Motor neuron (in vitro differentiated cells): ENCODE results near the gene INPP4B. TPM values are rescaled to one million over a fixed set of nuclear protein-coding genes. Genes with fewer than 3 reads are reported as not detected.

Source experiments
- ATAC-seq, 8 experiments: fragments of 200-7000 bp; cut with Tn5 transposase; replicated peaks in 6 of 8; 2 replicates each; pipeline ENCODE4 v1.8.0; 2021; ENCODE audit warnings: mild to moderate bottlenecking in 8 of 8, moderate library complexity in 8 of 8
- H3K27ac ChIP-seq, 2 donors: fragments of 250-450 bp; sonication (Bioruptor Pico); 2 replicates each; pipeline ENCODE4 v1.9.0; 2021; ENCODE audit warnings: antibody characterized with exemption in 2 of 2, mild to moderate bottlenecking in 2 of 2, moderate library complexity in 1 of 2
- H3K4me1 ChIP-seq, 2 donors: fragments of 250-450 bp; sonication (Bioruptor Pico); replicated peaks in 1 of 2; 2 replicates each; pipeline ENCODE4 v1.6.1; 2021; ENCODE audit warnings: antibody characterized with exemption in 2 of 2, mild to moderate bottlenecking in 2 of 2, moderate library complexity in 1 of 2
- H3K4me3 ChIP-seq, 5 donors: fragments of 250-450 bp; sonication (Bioruptor Pico); 2 replicates each; pipeline ENCODE4 v1.9.0; 2021; ENCODE audit warnings: antibody characterized with exemption in 5 of 5, mild to moderate bottlenecking in 5 of 5, moderate library complexity in 4 of 5
- WGBS, 10 experiments: fragments of 450-650 bp; shearing (Covaris generic); methylation state at CpG; one replicate each; pipeline ENCODE4 v1.0.0; 2022; 5-methylcytosine and 5-hydroxymethylcytosine counted together
- in situ Hi-C, 9 experiments: fragments of 400-800 bp; cut with MboI; loops; one replicate each; pipeline ENCODE4 v1.15.0; 2021; ENCODE audit warnings: low sequenced_read_pairs in 9 of 9, low pct_unique_long_range_greater_than_20kb in 2 of 9; ENCODE audit not compliant: unreplicated experiment in 9 of 9
- total RNA-seq, 8 experiments: library from RNA; unstranded; fragments of 300-600 nt; gene quantifications; 2 replicates each; pipeline versions ENCODE4 v1.2.3 to v1.2.4, GENCODE V29; 2022

Gene INPP4B
- total RNA-seq, 8 experiments from 2014 or later = 0.54 to 62.3 (median 3.9) TPM

- in situ Hi-C loops = no loop called here
- Histone ChIP-seq H3K27ac (no peak overlapping the region), H3K4me1 (no peaks in the 10 kb centered on the region), H3K4me3 (no peak overlapping the region)
- no peak for ATAC-seq
- 75 to 100% (median 87%) methylated on average over 2 to 4 of the region's 4 CpGs for WGBS, 10 experiments
These were observed 681.2 kb downstream of the INPP4B start for GRCh38 chr4:142164767-142165500.

- Histone ChIP-seq H3K4me3 (no peak overlapping the region), H3K27ac (no peak overlapping the region), H3K4me1 (peaks cover 0 to 2% of the 10 kb centered on the region in 2 donors)
- 64 to 95% (median 77%) methylated on average over 1 to 3 of the region's 3 CpGs; no CpG with 5 or more reads in 2 of the 10 experiments for WGBS, 10 experiments
- in situ Hi-C loops = no loop called here
- no peak for ATAC-seq
These were observed 685.0 kb downstream of the INPP4B start for GRCh38 chr4:142161086-142161485.

- WGBS, 10 experiments = 60 to 100% (median 83%) methylated on average over 1 to 2 of the region's 2 CpGs; no CpG with 5 or more reads in 1 of the 10 experiments
- peaks cover 3 to 5% of the 10 kb centered on the region in 2 donors for H3K4me1 ChIP-seq
- in situ Hi-C loops = no loop called here
- no peak overlapping the region for H3K4me3 ChIP-seq
- no peak overlapping the region for H3K27ac ChIP-seq
- ATAC-seq = no peak
These were observed 685.6 kb downstream of the INPP4B start for GRCh38 chr4:142160509-142160908.

GRCh38 chr4:142158980-142159379, 687.1 kb downstream of the INPP4B start:
- no peak for ATAC-seq
- in situ Hi-C loops = no loop called here
- no peak overlapping the region for H3K4me3 ChIP-seq
- no peak overlapping the region for H3K27ac ChIP-seq
- WGBS, 10 experiments = 50 to 100% (median 91%) methylated on average over 1 to 2 of the region's 2 CpGs; no CpG with 5 or more reads in 1 of the 10 experiments
- peaks cover 7 to 9% of the 10 kb centered on the region in 2 donors for H3K4me1 ChIP-seq

- no peak for ATAC-seq
- in situ Hi-C loops = no loop called here
- no peak overlapping the region for H3K27ac ChIP-seq
- no peak overlapping the region for H3K4me3 ChIP-seq
- H3K4me1 ChIP-seq = peaks cover 7 to 9% of the 10 kb centered on the region in 2 donors
These were observed 689.8 kb downstream of the INPP4B start for GRCh38 chr4:142156256-142156655.

GRCh38 chr4:142155347-142155746, 690.8 kb downstream of the INPP4B start:
- Histone ChIP-seq H3K27ac (no peak overlapping the region), H3K4me3 (no peak overlapping the region), H3K4me1 (peaks cover 7 to 11% of the 10 kb centered on the region in 2 donors)
- in situ Hi-C loops = no loop called here
- 29 to 100% (median 90%) methylated on average over 1 to 2 of the region's 2 CpGs; no CpG with 5 or more reads in 2 of the 10 experiments for WGBS, 10 experiments
- peak in 1 of 8 experiments; percentile 27 for ATAC-seq

- Histone ChIP-seq H3K4me1 (peaks cover 6 to 11% of the 10 kb centered on the region in 2 donors), H3K4me3 (no peak overlapping the region), H3K27ac (no peak overlapping the region)
- WGBS, 10 experiments = 80 to 100% (median 90%) methylated on average over 1 to 3 of the region's 3 CpGs; no CpG with 5 or more reads in 3 of the 10 experiments
- in situ Hi-C loops = no loop called here
- peak in 1 of 8 experiments; percentile 47 for ATAC-seq
These were observed 695.6 kb downstream of the INPP4B start for GRCh38 chr4:142150483-142150882.

GRCh38 chr4:142144813-142145212, 701.3 kb downstream of the INPP4B start:
- in situ Hi-C loops = loop anchor here in 2 of 9 experiments (25.0 kb wide), 2 partner anchors 192 to 692 kb away; partner anchors contain the start of gene INPP4B (in 1 of the 2)
- no peak overlapping the region for H3K4me3 ChIP-seq
- H3K27ac ChIP-seq = no peak overlapping the region
- no peaks in the 10 kb centered on the region for H3K4me1 ChIP-seq
- whole genome bisulfite sequencing, 10 experiments = 77 to 100% (median 86%) methylated on average over 1 of the region's 1 CpG; no CpG with 5 or more reads in 5 of the 10 experiments
- no peak for ATAC-seq

- Histone ChIP-seq H3K27ac (no peak overlapping the region), H3K4me3 (no peak overlapping the region), H3K4me1 (no peaks in the 10 kb centered on the region)
- WGBS, 10 experiments = 6 to 100% (median 61%) methylated on average over 1 to 2 of the region's 2 CpGs; no CpG with 5 or more reads in 1 of the 10 experiments
- in situ Hi-C loops = loop anchor here in 2 of 9 experiments (25.0 kb wide), 2 partner anchors 195 to 695 kb away; partner anchors contain the start of gene INPP4B (in 1 of the 2)
- ATAC-seq = peak in 3 of 8 experiments; percentile 37 to 71 (median 67)
These were observed 703.6 kb downstream of the INPP4B start for GRCh38 chr4:142142366-142143054.

- in situ Hi-C loops = loop anchor here in 2 of 9 experiments (25.0 kb wide), 2 partner anchors 196 to 696 kb away; partner anchors contain the start of gene INPP4B (in 1 of the 2)
- Histone ChIP-seq H3K27ac (no peak overlapping the region), H3K4me3 (no peak overlapping the region), H3K4me1 (no peaks in the 10 kb centered on the region)
- ATAC-seq = no peak
- WGBS, 10 experiments = 42 to 94% (median 79%) methylated on average over 1 to 2 of the region's 2 CpGs; no CpG with 5 or more reads in 1 of the 10 experiments
These were observed 704.9 kb downstream of the INPP4B start for GRCh38 chr4:142141224-142141623.

GRCh38 chr4:142130666-142131065, 715.4 kb downstream of the INPP4B start:
- Histone ChIP-seq H3K27ac (no peak overlapping the region), H3K4me3 (no peak overlapping the region), H3K4me1 (no peaks in the 10 kb centered on the region)
- WGBS, 10 experiments = 22 to 100% (median 68%) methylated on average over 1 of the region's 1 CpG; no CpG with 5 or more reads in 2 of the 10 experiments
- peak in 1 of 8 experiments; percentile 84 for ATAC-seq
- in situ Hi-C loops = loop anchor here in 2 of 9 experiments (25.0 kb wide), 2 partner anchors 207 to 707 kb away; partner anchors contain the start of gene INPP4B (in 1 of the 2)

- WGBS, 10 experiments = 60 to 100% (median 80%) methylated on average over 1 of the region's 1 CpG; no CpG with 5 or more reads in 3 of the 10 experiments
- no peak overlapping the region for H3K27ac ChIP-seq
- no peak for ATAC-seq
- in situ Hi-C loops = loop anchor here in 2 of 9 experiments (25.0 kb wide), 2 partner anchors 207 to 707 kb away; partner anchors contain the start of gene INPP4B (in 1 of the 2)
- H3K4me3 ChIP-seq = no peak overlapping the region
- H3K4me1 ChIP-seq = no peaks in the 10 kb centered on the region
These were observed 716.2 kb downstream of the INPP4B start for GRCh38 chr4:142129931-142130330.

GRCh38 chr4:142129473-142129872, 716.6 kb downstream of the INPP4B start:
- in situ Hi-C loops = loop anchor here in 2 of 9 experiments (25.0 kb wide), 2 partner anchors 208 to 708 kb away; partner anchors contain the start of gene INPP4B (in 1 of the 2)
- Histone ChIP-seq H3K27ac (no peak overlapping the region), H3K4me1 (no peaks in the 10 kb centered on the region), H3K4me3 (no peak overlapping the region)
- no peak for ATAC-seq
- 59 to 100% (median 96%) methylated on average over 1 to 3 of the region's 3 CpGs; no CpG with 5 or more reads in 3 of the 10 experiments for WGBS, 10 experiments
